ENCODE results near the gene FAM107A. TPM values are rescaled to one million over a fixed set of nuclear protein-coding genes. Genes with fewer than 3 reads are reported as not detected.

FAM107A gene
- total RNA-seq, 2 donors from 2014 or later: not detected

DNA sequence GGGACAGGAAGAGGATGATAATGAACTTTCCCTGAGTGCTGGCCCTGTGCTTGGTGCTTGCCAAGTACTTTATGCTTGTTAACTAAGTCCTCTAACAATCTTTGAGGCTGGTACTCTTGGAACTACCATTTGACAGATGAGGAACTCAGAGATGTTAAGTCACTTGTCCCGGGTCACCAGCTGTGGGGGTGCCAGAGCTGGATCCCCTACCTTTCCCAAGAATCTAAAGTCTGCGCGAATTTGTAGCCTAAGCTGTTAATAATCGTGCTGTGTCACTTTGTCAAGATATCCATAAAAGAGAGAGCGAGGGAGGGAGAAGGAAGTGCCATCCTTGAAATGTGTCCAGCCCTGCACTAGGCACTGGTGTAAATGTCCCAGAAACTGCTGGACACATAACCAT lies 21.2 kb downstream of the FAM107A start:
- Mint-ChIP-seq H3K9me3 (peaks cover 30% of the 10 kb centered on the region), H3K4me1 (peaks cover 14% of the 10 kb centered on the region), H3K36me3 (ENCODE audit: low read depth) (peaks cover 4% of the 10 kb centered on the region), H3K27me3 (ENCODE audit: insufficient read depth) (no peaks in the 10 kb centered on the region), H3K27ac (no peak overlapping the region), H3K4me3 (no peak overlapping the region)
- H3K9ac ChIP-seq (ENCODE audit: extremely low read depth, low read length, poor library complexity, severe bottlenecking): no peak overlapping the region
- peaks cover 3% of the 10 kb centered on the region for H3K4me1 ChIP-seq (ENCODE audit: control insufficient read depth, insufficient read depth, low read length)
- H3K27ac ChIP-seq (ENCODE audit: low read depth, low read length): no peak overlapping the region
- no peak overlapping the region for H3K4me3 ChIP-seq (ENCODE audit: low read length)
- H3K27me3 ChIP-seq (ENCODE audit: control insufficient read depth, insufficient read depth, low read length, poor library complexity, severe bottlenecking): no peaks in the 10 kb centered on the region
- TF ChIP-seq, protein P1, sequence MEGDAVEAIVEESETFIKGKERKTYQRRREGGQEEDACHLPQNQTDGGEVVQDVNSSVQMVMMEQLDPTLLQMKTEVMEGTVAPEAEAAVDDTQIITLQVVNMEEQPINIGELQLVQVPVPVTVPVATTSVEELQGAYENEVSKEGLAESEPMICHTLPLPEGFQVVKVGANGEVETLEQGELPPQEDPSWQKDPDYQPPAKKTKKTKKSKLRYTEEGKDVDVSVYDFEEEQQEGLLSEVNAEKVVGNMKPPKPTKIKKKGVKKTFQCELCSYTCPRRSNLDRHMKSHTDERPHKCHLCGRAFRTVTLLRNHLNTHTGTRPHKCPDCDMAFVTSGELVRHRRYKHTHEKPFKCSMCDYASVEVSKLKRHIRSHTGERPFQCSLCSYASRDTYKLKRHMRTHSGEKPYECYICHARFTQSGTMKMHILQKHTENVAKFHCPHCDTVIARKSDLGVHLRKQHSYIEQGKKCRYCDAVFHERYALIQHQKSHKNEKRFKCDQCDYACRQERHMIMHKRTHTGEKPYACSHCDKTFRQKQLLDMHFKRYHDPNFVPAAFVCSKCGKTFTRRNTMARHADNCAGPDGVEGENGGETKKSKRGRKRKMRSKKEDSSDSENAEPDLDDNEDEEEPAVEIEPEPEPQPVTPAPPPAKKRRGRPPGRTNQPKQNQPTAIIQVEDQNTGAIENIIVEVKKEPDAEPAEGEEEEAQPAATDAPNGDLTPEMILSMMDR (conservative IDR thresholded peaks at IDR 0.05): no peak
- DNase-seq: no peak
- H3K9me3 ChIP-seq (ENCODE audit: control insufficient read depth, low read length): peaks cover 21% of the 10 kb centered on the region
- no peaks in the 10 kb centered on the region for H3K36me3 ChIP-seq (ENCODE audit: control insufficient read depth, insufficient read depth, low read length)
- 88 to 96% methylated on average over 5 of the region's 5 CpGs for WGBS, 2 experiments (ENCODE audit: insufficient coverage in 1 of 2, insufficient read length in 1 of 2)

GRCh38 chr3:58555203-58555602 lies 22.0 kb downstream of the FAM107A start:
- no peak overlapping the region for H3K27ac ChIP-seq (ENCODE audit: low read depth, low read length)
- H3K4me3 ChIP-seq (ENCODE audit: low read length): no peak overlapping the region
- no peak for DNase-seq
- Mint-ChIP-seq H3K27ac (no peak overlapping the region), H3K4me1 (peaks cover 10% of the 10 kb centered on the region), H3K36me3 (ENCODE audit: low read depth) (peaks cover 4% of the 10 kb centered on the region), H3K4me3 (no peak overlapping the region), H3K9me3 (peaks cover 32% of the 10 kb centered on the region), H3K27me3 (ENCODE audit: insufficient read depth) (no peaks in the 10 kb centered on the region)
- no peaks in the 10 kb centered on the region for H3K27me3 ChIP-seq (ENCODE audit: control insufficient read depth, insufficient read depth, low read length, poor library complexity, severe bottlenecking)
- TF ChIP-seq, protein P1 (conservative IDR thresholded peaks at IDR 0.05): no peak
- H3K4me1 ChIP-seq (ENCODE audit: control insufficient read depth, insufficient read depth, low read length): peaks cover 3% of the 10 kb centered on the region
- H3K9ac ChIP-seq (ENCODE audit: extremely low read depth, low read length, poor library complexity, severe bottlenecking): no peak overlapping the region
- no peaks in the 10 kb centered on the region for H3K36me3 ChIP-seq (ENCODE audit: control insufficient read depth, insufficient read depth, low read length)
- peaks cover 22% of the 10 kb centered on the region for H3K9me3 ChIP-seq (ENCODE audit: control insufficient read depth, low read length)
- WGBS, 2 experiments (ENCODE audit: insufficient coverage in 1 of 2, insufficient read length in 1 of 2): 94 to 100% methylated on average over 1 to 2 of the region's 2 CpGs

GRCh38 chr3:58553003-58553402 lies 24.2 kb downstream of the FAM107A start:
- peaks cover 14% of the 10 kb centered on the region for H3K4me1 Mint-ChIP-seq
- Histone ChIP-seq H3K27me3 (ENCODE audit: control insufficient read depth, insufficient read depth, low read length, poor library complexity, severe bottlenecking) (no peaks in the 10 kb centered on the region), H3K9me3 (ENCODE audit: control insufficient read depth, low read length) (peaks cover 22% of the 10 kb centered on the region), H3K4me3 (ENCODE audit: low read length) (no peak overlapping the region), H3K9ac (ENCODE audit: extremely low read depth, low read length, poor library complexity, severe bottlenecking) (no peak overlapping the region), H3K36me3 (ENCODE audit: control insufficient read depth, insufficient read depth, low read length) (no peaks in the 10 kb centered on the region), H3K27ac (ENCODE audit: low read depth, low read length) (no peak overlapping the region), H3K4me1 (ENCODE audit: control insufficient read depth, insufficient read depth, low read length) (peaks cover 3% of the 10 kb centered on the region)
- DNase-seq: no peak
- WGBS, 2 experiments (ENCODE audit: insufficient coverage in 1 of 2, insufficient read length in 1 of 2): 69% methylated on average over 1 of the region's 1 CpG; no CpG with 5 or more reads in 1 of the 2 experiments
- peaks cover 4% of the 10 kb centered on the region for H3K36me3 Mint-ChIP-seq (ENCODE audit: low read depth)
- H3K27me3 Mint-ChIP-seq (ENCODE audit: insufficient read depth): no peaks in the 10 kb centered on the region
- H3K9me3 Mint-ChIP-seq: peaks cover 34% of the 10 kb centered on the region
- TF ChIP-seq, protein P1 (conservative IDR thresholded peaks at IDR 0.05): no peak
- no peak overlapping the region for H3K27ac Mint-ChIP-seq
- no peak overlapping the region for H3K4me3 Mint-ChIP-seq
